CD14-positive monocyte (primary cell): ENCODE results near the gene NXPH3. TPM values are rescaled to one million over a fixed set of nuclear protein-coding genes. Genes with fewer than 3 reads are reported as not detected.
A peak's percentile ranks its signal among the peaks of the same experiment; 100 is the strongest.

Experiments used
- DNase-seq, 3 donors: peaks; one replicate each; pipeline ENCODE4 v3.0.0-alpha.2; 2011 to 2022
- H2AFZ ChIP-seq: 2 replicates; pipeline ENCODE4 v1.6.0; 2012; ENCODE audit warnings: mild to moderate bottlenecking, low read depth, low read length, inconsistent platforms; ENCODE audit not compliant: insufficient read depth, poor library complexity, severe bottlenecking
- H3K27ac ChIP-seq, 2 donors: 1 replicate in 1 of 2; 2 replicates in 1 of 2; pipeline ENCODE4 v1.5.1; 2012 to 2013; ENCODE audit warnings: low read length in 2 of 2, control low read depth in 1 of 2, inconsistent platforms in 1 of 2, low read depth in 1 of 2, mild to moderate bottlenecking in 1 of 2
- H3K27me3 ChIP-seq, 2 donors: one replicate each; pipeline versions ENCODE4 v1.6.0 to v1.6.1; 2011 to 2013; ENCODE audit warnings: low read length in 2 of 2; ENCODE audit not compliant: control insufficient read depth in 2 of 2, insufficient read depth in 2 of 2
- H3K36me3 ChIP-seq, 2 donors: replicated peaks in 1 of 2; 1 replicate in 1 of 2; 2 replicates in 1 of 2; pipeline versions ENCODE4 v1.5.1 to v1.6.1; 2012 to 2013; ENCODE audit warnings: low read length in 2 of 2, control low read depth in 1 of 2, inconsistent platforms in 1 of 2, mild to moderate bottlenecking in 1 of 2; ENCODE audit not compliant: insufficient read depth in 2 of 2, control insufficient read depth in 1 of 2
- H3K4me1 ChIP-seq, 2 donors: 1 replicate in 1 of 2; 2 replicates in 1 of 2; pipeline versions ENCODE4 v1.5.1 to v1.6.1; 2012 to 2013; ENCODE audit warnings: low read length in 2 of 2, control low read depth in 1 of 2, inconsistent platforms in 1 of 2, mild to moderate bottlenecking in 1 of 2, moderate library complexity in 1 of 2; ENCODE audit not compliant: insufficient read depth in 2 of 2, control insufficient read depth in 1 of 2
- H3K4me2 ChIP-seq: replicated peaks from 2 replicates; pipeline ENCODE3; 2012; ENCODE audit warnings: low read length, moderate library complexity, mild to moderate bottlenecking; ENCODE audit not compliant: poor library complexity, severe bottlenecking; ENCODE audit errors: extremely low read depth
- H3K4me3 ChIP-seq, 3 experiments: fragments of 200-600 bp in 1 of 3; sonication (generic) in 1 of 3; replicated peaks in 1 of 3; 1 replicate in 2 of 3; 2 replicates in 1 of 3; pipeline ENCODE4 v1.5.1; 2011 to 2013; ENCODE audit warnings: low read length in 3 of 3, mild to moderate bottlenecking in 3 of 3, control low read depth in 2 of 3, low read depth in 2 of 3, inconsistent platforms in 1 of 3, moderate library complexity in 1 of 3
- H3K79me2 ChIP-seq: 2 replicates; pipeline ENCODE4 v1.6.0; 2012; ENCODE audit warnings: mild to moderate bottlenecking, control low read depth, inconsistent platforms, low read length, moderate library complexity; ENCODE audit not compliant: insufficient read depth
- H3K9ac ChIP-seq: 2 replicates; pipeline ENCODE4 v1.6.0; 2017; ENCODE audit warnings: low read length, mild to moderate bottlenecking; ENCODE audit not compliant: insufficient read depth, poor library complexity, severe bottlenecking
- H3K9me3 ChIP-seq, 2 donors: replicated peaks in 1 of 2; 1 replicate in 1 of 2; 2 replicates in 1 of 2; pipeline versions ENCODE4 v1.5.1 to v1.6.1; 2012 to 2013; ENCODE audit warnings: low read length in 2 of 2, control low read depth in 1 of 2; ENCODE audit not compliant: control insufficient read depth in 1 of 2, insufficient read depth in 1 of 2
- H4K20me1 ChIP-seq: 2 replicates; pipeline ENCODE4 v1.6.0; 2012; ENCODE audit warnings: mild to moderate bottlenecking, low read length, control low read depth, moderate library complexity; ENCODE audit not compliant: insufficient read depth
- H3K27ac Mint-ChIP-seq, 7 donors: one replicate each; pipeline ENCODE4 v1.8.0; 2020; ENCODE audit warnings: mild to moderate bottlenecking in 7 of 7, mixed read lengths in 7 of 7, moderate library complexity in 6 of 7, inconsistent platforms in 2 of 7
- H3K27me3 Mint-ChIP-seq, 3 donors: one replicate each; pipeline ENCODE4 v1.8.0; 2021 to 2022; ENCODE audit warnings: low read depth in 3 of 3, mild to moderate bottlenecking in 3 of 3, mixed read lengths in 3 of 3, moderate library complexity in 3 of 3, inconsistent platforms in 1 of 3
- H3K36me3 Mint-ChIP-seq, 2 donors: one replicate each; pipeline ENCODE4 v1.8.0; 2020; ENCODE audit warnings: mixed read lengths in 2 of 2, inconsistent platforms in 1 of 2, mild to moderate bottlenecking in 1 of 2
- H3K4me1 Mint-ChIP-seq: one replicate; pipeline ENCODE4 v1.8.0; 2020; ENCODE audit warnings: mild to moderate bottlenecking, mixed read lengths
- H3K4me3 Mint-ChIP-seq, 2 donors: one replicate each; pipeline ENCODE4 v1.8.0; 2020; ENCODE audit warnings: mild to moderate bottlenecking in 2 of 2, mixed read lengths in 2 of 2, moderate library complexity in 1 of 2
- H3K9me3 Mint-ChIP-seq, 7 donors: one replicate each; pipeline ENCODE4 v1.8.0; 2020 to 2022; ENCODE audit warnings: mixed read lengths in 7 of 7, mild to moderate bottlenecking in 6 of 7, moderate library complexity in 6 of 7, inconsistent platforms in 2 of 7
- CTCF ChIP-seq: fragments of 200-600 bp; IDR thresholded peaks from one replicate; pipeline ENCODE4 v1.8.0; 2022; ENCODE audit warnings: antibody characterized with exemption, mild to moderate bottlenecking
- WGBS: methylation state at CpG from one replicate; pipeline ENCODE4 v1.1.5; 2013; ENCODE audit warnings: missing lambda C conversion rate; ENCODE audit not compliant: insufficient coverage; 5-methylcytosine and 5-hydroxymethylcytosine counted together
- intact Hi-C, 2 donors: fragments of 100-400 bp; cut with micrococcal nuclease; formaldehyde crosslinking; loops; one replicate each; pipeline versions ENCODE4 v1.15.0 to v1.15.1; 2023
- polyA plus RNA-seq, 3 donors: library from polyadenylated mRNA; depleted of rRNA in 1 of 3; unstranded in 2 of 3; stranded (reverse) in 1 of 3; fragments of 300-500 nt in 2 of 3; fragments of >200 nt in 1 of 3; fragmentation: Illumina TruSeq in 2 of 3; gene quantifications; 1 replicate in 2 of 3; 2 replicates in 1 of 3; pipeline ENCODE4 v1.2.3, GENCODE V29; 2012 to 2021

The NXPH3 gene
- polyA plus RNA-seq, 3 donors = not detected

GRCh38 chr17:49630113-49630900, 54.6 kb downstream of the NXPH3 start:
- no peak overlapping the region for H3K27ac ChIP-seq
- no peak overlapping the region for H3K4me3 Mint-ChIP-seq
- no peaks in the 10 kb centered on the region for H3K9me3 Mint-ChIP-seq
- H3K4me3 ChIP-seq = no peak overlapping the region
- no CpG with 5 or more reads among the region's 6 CpGs for whole genome bisulfite sequencing
- H3K4me2 ChIP-seq = no peak overlapping the region
- H2AFZ ChIP-seq = no peak overlapping the region
- DNase-seq = no peak
- H3K36me3 Mint-ChIP-seq = peaks cover 14 to 30% of the 10 kb centered on the region in 2 donors
- H3K79me2 ChIP-seq = peaks cover 75% of the 10 kb centered on the region
- H3K27me3 Mint-ChIP-seq = peaks cover 0 to 1% (median 0%) of the 10 kb centered on the region in 3 donors
- peaks cover 100% of the 10 kb centered on the region for H4K20me1 ChIP-seq
- TF ChIP-seq CTCF = no peak
- H3K9me3 ChIP-seq = no peaks in the 10 kb centered on the region
- H3K36me3 ChIP-seq = peaks cover 4 to 18% of the 10 kb centered on the region in 2 donors
- no peaks in the 10 kb centered on the region for H3K27me3 ChIP-seq
- H3K9ac ChIP-seq = no peak overlapping the region
- H3K27ac Mint-ChIP-seq = no peak overlapping the region
- peaks cover 7% of the 10 kb centered on the region for H3K4me1 Mint-ChIP-seq
- no peaks in the 10 kb centered on the region for H3K4me1 ChIP-seq
- intact Hi-C loops = no loop called here

- H3K4me2 ChIP-seq = no peak overlapping the region
- peak overlapping the region in 2 of 7 donors; percentile 52 to 58 for H3K27ac Mint-ChIP-seq
- no peaks in the 10 kb centered on the region for H3K9me3 Mint-ChIP-seq
Measured at GRCh38 chr17:49631496-49631895, 55.8 kb downstream of the NXPH3 start.

More at GRCh38 chr17:49631496-49631895, 55.8 kb downstream of the NXPH3 start:
- Mint-ChIP-seq H3K4me1 (peaks cover 7% of the 10 kb centered on the region), H3K36me3 (peaks cover 10 to 29% of the 10 kb centered on the region in 2 donors), H3K27me3 (peaks cover 0 to 1% (median 0%) of the 10 kb centered on the region in 3 donors), H3K4me3 (no peak overlapping the region)
- Histone ChIP-seq H3K9ac (no peak overlapping the region), H2AFZ (no peak overlapping the region), H3K27ac (no peak overlapping the region), H4K20me1 (peaks cover 100% of the 10 kb centered on the region), H3K4me1 (no peaks in the 10 kb centered on the region), H3K27me3 (no peaks in the 10 kb centered on the region), H3K79me2 (peaks cover 77% of the 10 kb centered on the region), H3K4me3 (no peak overlapping the region), H3K9me3 (no peaks in the 10 kb centered on the region), H3K36me3 (peaks cover 2 to 13% of the 10 kb centered on the region in 2 donors)
- no peak for TF ChIP-seq CTCF
- WGBS = 100% methylated on average over 1 of the region's 1 CpG
- no peak for DNase-seq
- intact Hi-C loops = no loop called here

Other genes with a start within 250 kb of the NXPH3 start
- 10 to 100 TPM; 16.9 to 19.8 (median 18.8) TPM for gene ZNF652, start 213.6 kb upstream of the NXPH3 start, polyA plus RNA-seq
- 10 to 100 TPM; 57.1 to 89.2 (median 83.9) TPM for gene PHB1, start 161.0 kb upstream of the NXPH3 start, polyA plus RNA-seq
- gene NGFR, start 80.6 kb upstream of the NXPH3 start, polyA plus RNA-seq = under 1 TPM in 2 of 3 donors, not detected in 1; 0.05 to 0.19 TPM
- 10 to 100 TPM; 41.3 to 65.5 (median 63.2) TPM for gene SPOP, start 102.2 kb downstream of the NXPH3 start, polyA plus RNA-seq
- 10 to 100 TPM; 56.0 to 61.0 (median 58.8) TPM for gene SLC35B1, start 132.1 kb downstream of the NXPH3 start, polyA plus RNA-seq
- 10 to 100 TPM; 11.8 to 34.9 (median 17.9) TPM for gene FAM117A, start 188.3 kb downstream of the NXPH3 start, polyA plus RNA-seq
- 10 to 100 TPM; 17.5 to 28.1 (median 18.1) TPM for gene KAT7, start 212.8 kb downstream of the NXPH3 start, polyA plus RNA-seq